A549 (cell line): ENCODE results near the gene MAPKAP1. TPM values are rescaled to one million over a fixed set of nuclear protein-coding genes. Genes with fewer than 3 reads are reported as not detected.

Experiments used
- ATAC-seq, 2 experiments: fragments of 200-7000 bp in 1 of 2; fragments of >200 bp in 1 of 2; cut with Nextera tagmentation in 1 of 2; cut with Tn5 transposase in 1 of 2; 3 replicates each; pipeline versions ENCODE4 v1.8.0 to v1.9.1; 2018 to 2020; ENCODE audit warnings: mild to moderate bottlenecking in 1 of 2, moderate library complexity in 1 of 2
- CTCF ChIA-PET: fragments of 300-600 bp; sonication (Branson Sonifier 250); formaldehyde crosslinking; extraction: SDS; loops from one replicate; lab custom pipeline; 2021; ENCODE audit warnings: antibody characterized with exemption, inconsistent platforms; lab: Yijun Ruan, JAX
- POLR2A ChIA-PET: fragments of 350-600 bp; formaldehyde crosslinking; extraction: SDS; loops from one replicate; lab custom pipeline; 2021; ENCODE audit warnings: antibody characterized with exemption, inconsistent platforms; lab: Yijun Ruan, JAX
- DNase-seq, 2 experiments: peaks; one replicate each; pipeline versions ENCODE4 v3.0.0 to v3.0.0-alpha.2; 2011 to 2016; ENCODE audit warnings: low read depth in 1 of 2, low spot score in 1 of 2
- FAIRE-seq: peaks from 2 replicates; lab custom pipeline; 2011; peaks lifted over from hg19 to GRCh38; lab: Jason Lieb, UNC
- H3K27ac ChIP-seq, 2 experiments: fragments of >200 bp; sonication (Bioruptor Twin); formaldehyde crosslinking; 3 replicates each; pipeline ENCODE4 v1.5.1; 2016 to 2017
- H3K4me1 ChIP-seq: fragments of >200 bp; sonication (Bioruptor Twin); formaldehyde crosslinking; 3 replicates; pipeline ENCODE4 v1.6.1; 2016
- H3K4me2 ChIP-seq: fragments of >200 bp; sonication (Bioruptor Twin); formaldehyde crosslinking; 3 replicates; pipeline ENCODE4 v1.6.1; 2016
- H3K4me3 ChIP-seq: fragments of >200 bp; sonication (Bioruptor Twin); formaldehyde crosslinking; 3 replicates; pipeline ENCODE4 v1.5.1; 2016
- H3K9me3 ChIP-seq: fragments of >200 bp; sonication (Bioruptor Twin); formaldehyde crosslinking; 3 replicates; pipeline ENCODE4 v1.6.1; 2016
- BCL3 ChIP-seq: fragments of >200 bp; sonication (Bioruptor Twin); formaldehyde crosslinking; IDR thresholded peaks from 3 replicates; pipeline ENCODE4 v1.6.1; 2016
- BHLHE40 ChIP-seq: IDR thresholded peaks from 2 replicates; pipeline ENCODE4 v1.6.1; 2012; ENCODE audit warnings: low read depth, low read length, inconsistent platforms
- CHD2 ChIP-seq: fragments of 150-350 bp; IDR thresholded peaks from 2 replicates; pipeline ENCODE4 v1.6.1; 2014; ENCODE audit warnings: low read length; ENCODE audit not compliant: partially characterized antibody
- E2F6 ChIP-seq: IDR thresholded peaks from 2 replicates; pipeline ENCODE4 v1.6.1; 2012; ENCODE audit warnings: low read depth, borderline replicate concordance
- EHF ChIP-seq: fragments of 250-450 bp; sonication (Bioruptor Pico); IDR thresholded peaks from 2 replicates; pipeline ENCODE4 v1.5.0; 2020; ENCODE audit warnings: mild to moderate bottlenecking
- EHMT2 ChIP-seq: fragments of 200-600 bp; sonication (generic); IDR thresholded peaks from 2 replicates; pipeline ENCODE4 v1.6.1; 2016; ENCODE audit warnings: antibody characterized with exemption, low read depth, mild to moderate bottlenecking, moderate library complexity
- EP300 ChIP-seq, 2 experiments: fragments of >200 bp; sonication (Bioruptor Twin); formaldehyde crosslinking; IDR thresholded peaks; 2 replicates in 1 of 2; 3 replicates in 1 of 2; pipeline ENCODE4 v1.6.1; 2016 to 2017
- ESRRA ChIP-seq: fragments of 150-350 bp; IDR thresholded peaks from 2 replicates; pipeline ENCODE4 v1.6.1; 2014; ENCODE audit warnings: mild to moderate bottlenecking, low read length, borderline replicate concordance
- FOSB ChIP-seq: fragments of 250-450 bp; sonication (Bioruptor Pico); IDR thresholded peaks from 2 replicates; pipeline ENCODE4 v1.5.0; 2020; ENCODE audit warnings: mild to moderate bottlenecking, moderate library complexity
- FOSL2 ChIP-seq, 2 experiments: fragments of 450-650 bp in 1 of 2; fragments of >200 bp in 1 of 2; sonication (Bioruptor Twin) in 1 of 2; formaldehyde crosslinking; IDR thresholded peaks; 2 replicates each; pipeline versions ENCODE4 v1.5.0 to v1.6.1; 2016 to 2020; ENCODE audit warnings: mild to moderate bottlenecking in 1 of 2, moderate library complexity in 1 of 2
- FOXS1 ChIP-seq: fragments of 250-450 bp; sonication (Bioruptor Pico); IDR thresholded peaks from 2 replicates; pipeline ENCODE4 v1.5.0; 2020; ENCODE audit warnings: mild to moderate bottlenecking, moderate library complexity
- GATA3 ChIP-seq: IDR thresholded peaks from 2 replicates; pipeline ENCODE4 v1.6.1; 2012; ENCODE audit warnings: borderline replicate concordance
- HDAC2 ChIP-seq: fragments of 200-600 bp; sonication (generic); IDR thresholded peaks from 2 replicates; pipeline ENCODE4 v1.6.1; 2016
- HOXA7 ChIP-seq: fragments of 250-450 bp; sonication (Bioruptor Pico); IDR thresholded peaks from 2 replicates; pipeline ENCODE4 v1.5.0; 2020; ENCODE audit warnings: mild to moderate bottlenecking, moderate library complexity
- HOXB13 ChIP-seq: fragments of 250-450 bp; sonication (Bioruptor Pico); IDR thresholded peaks from 2 replicates; pipeline ENCODE4 v1.5.0; 2020; ENCODE audit warnings: low read depth, mild to moderate bottlenecking, moderate library complexity
- JUN ChIP-seq, 2 experiments: fragments of >200 bp; sonication (Bioruptor Twin); formaldehyde crosslinking; IDR thresholded peaks; 2 replicates in 1 of 2; 3 replicates in 1 of 2; pipeline ENCODE4 v1.6.1; 2016 to 2017
- MAX ChIP-seq: IDR thresholded peaks from 2 replicates; pipeline ENCODE4 v1.6.1; 2012
- NPAS2 ChIP-seq: fragments of 250-450 bp; sonication (Bioruptor Pico); IDR thresholded peaks from 2 replicates; pipeline ENCODE4 v1.8.0; 2022; ENCODE audit warnings: mild to moderate bottlenecking, moderate library complexity, borderline replicate concordance
- PBX3 ChIP-seq: IDR thresholded peaks from 2 replicates; pipeline ENCODE4 v1.6.1; 2012
- POLR2A ChIP-seq: IDR thresholded peaks from 2 replicates; pipeline ENCODE4 v1.6.1; 2012; ENCODE audit warnings: mild to moderate bottlenecking, low read length
- RFX5 ChIP-seq: fragments of 450-650 bp; IDR thresholded peaks from 2 replicates; pipeline ENCODE4 v1.7.1; 2014; ENCODE audit warnings: antibody characterized with exemption, mild to moderate bottlenecking, moderate library complexity
- RNF2 ChIP-seq: fragments of 200-600 bp; sonication (generic); IDR thresholded peaks from 2 replicates; pipeline ENCODE4 v1.6.1; 2016; ENCODE audit warnings: low read depth, mild to moderate bottlenecking, antibody characterized with exemption, moderate library complexity, borderline replicate concordance
- SMC3 ChIP-seq: fragments of >200 bp; sonication (Bioruptor Twin); formaldehyde crosslinking; IDR thresholded peaks from 3 replicates; pipeline ENCODE4 v1.6.1; 2018; ENCODE audit warnings: inconsistent platforms
- USF2 ChIP-seq: fragments of 450-650 bp; IDR thresholded peaks from 2 replicates; pipeline ENCODE4 v1.6.1; 2014; ENCODE audit warnings: antibody characterized with exemption
- ZFP36 ChIP-seq: fragments of 450-650 bp; IDR thresholded peaks from 2 replicates; pipeline ENCODE4 v1.6.1; 2014; ENCODE audit warnings: borderline replicate concordance; ENCODE audit not compliant: partially characterized antibody
- WGBS: methylation state at CpG from one replicate; pipeline ENCODE4 v1.1.6; 2017; ENCODE audit errors: missing lambda C conversion rate; 5-methylcytosine and 5-hydroxymethylcytosine counted together
- polyA plus RNA-seq, 4 experiments: library from polyadenylated mRNA; depleted of rRNA in 3 of 4; stranded (reverse); fragments of >200 nt; fragmentation: RNase III in 1 of 4; extraction: RNeasy Plus Mini Kit Qiagen cat#74134 plus additional on column Dnase treatment in 1 of 4; gene quantifications; 2 replicates in 3 of 4; 3 replicates in 1 of 4; pipeline ENCODE4 v1.2.3, GENCODE V29; 2011 to 2017

The MAPKAP1 gene
- polyA plus RNA-seq, 2 of the 4 experiments (the other 2 are of a cell fraction): 49.9 to 119 TPM

GRCh38 chr9:125747765-125748445 is 40.9 kb upstream of the MAPKAP1 start (continued):
- peak; percentile 20; the same call in 1 of the 2 replicates for TF ChIP-seq E2F6
- no peak for TF ChIP-seq EP300 (IDR thresholded peaks at IDR 0.05)
- no peak for TF ChIP-seq ZFP36
- no peak for TF ChIP-seq HOXA7 (CRISPR knock-in tag)
- TF ChIP-seq RFX5: no peak

- CTCF ChIA-PET: no interaction called here
- peak in 1 of 2 experiments; percentile 17; a peak in 1 of 5 replicates for TF ChIP-seq JUN (IDR thresholded peaks at IDR 0.05)
- peak; percentile 41; the same call in 1 of the 2 replicates for TF ChIP-seq MAX
- TF ChIP-seq FOSB (CRISPR knock-in tag): no peak
- Histone ChIP-seq H3K4me1 (peaks cover 10% of the 10 kb centered on the region; the same call in 1 of the 3 replicates), H3K4me3 (peak within 1 kb of the TSS; percentile 74), H3K9me3 (no peaks in the 10 kb centered on the region), H3K27ac (peak within 1 kb of the TSS; percentile 87 to 97), H3K4me2 (peak within 1 kb of the TSS; percentile 84)
- POLR2A ChIA-PET: interaction anchor here (1.5 kb wide), 1 partner anchor 40 kb away, joined by 9 read pairs; the partner anchor contains the start of gene MAPKAP1
- peak; percentile 31 to 41 for DNase-seq
- 0% methylated on average over 21 of the region's 107 CpGs for WGBS
- ATAC-seq: peak in 1 of 2 experiments; percentile 27; a peak in 3 of 6 replicates
- FAIRE-seq: no peak
Measured at GRCh38 chr9:125747053-125747764, 40.2 kb upstream of the MAPKAP1 start, which contains the start of gene PBX3. TSS of gene PBX3 (plus strand) at chr9:125747373.

- FAIRE-seq (no peak), ATAC-seq (no peak; a peak in 2 of 6 replicates), DNase-seq (no peak)
- peak overlapping the region; percentile 87 to 97 for H3K27ac ChIP-seq
- TF ChIP-seq JUN (IDR thresholded peaks at IDR 0.05): no peak
- no peak for TF ChIP-seq BHLHE40
- no peak for TF ChIP-seq CHD2
- no peak for TF ChIP-seq HDAC2
- 0 out of 3 replicates have a peak, but pooled peaks have one; percentile 50 for TF ChIP-seq BCL3
- no peak for TF ChIP-seq FOSL2 (IDR thresholded peaks at IDR 0.05)
- TF ChIP-seq FOSL2 (CRISPR knock-in tag; IDR thresholded peaks at IDR 0.05): no peak
- no peak for TF ChIP-seq RNF2
- no peak for TF ChIP-seq ESRRA
- H3K4me3 ChIP-seq: peak overlapping the region; percentile 74
- peak overlapping the region; percentile 84; the same call in 2 of the 3 replicates for H3K4me2 ChIP-seq
- H3K9me3 ChIP-seq: no peaks in the 10 kb centered on the region
- peaks cover 10% of the 10 kb centered on the region; the same call in 1 of the 3 replicates for H3K4me1 ChIP-seq
- WGBS: no CpG with 5 or more reads among the region's 46 CpGs
- CTCF ChIA-PET: interaction anchor here (1.1 kb wide), 1 partner anchor 210 kb away, joined by 3 read pairs; no protein-coding TSS in a partner anchor
- POLR2A ChIA-PET: interaction anchor here (0.6 to 2.3 kb wide), 2 partner anchors 16 to 40 kb away, joined by 3 to 17 read pairs; partner anchors contain the start of gene MAPKAP1
Measured at GRCh38 chr9:125746774-125747052, 39.7 kb upstream of the MAPKAP1 start.

GRCh38 chr9:125746017-125746773 is 39.2 kb upstream of the MAPKAP1 start:
- ATAC-seq (peak; percentile 86 to 98), DNase-seq (peak; percentile 94 to 97), FAIRE-seq (no peak)
- WGBS: 4% methylated on average over 24 of the region's 79 CpGs
- peak overlapping the region; percentile 74 for H3K4me3 ChIP-seq
- no peaks in the 10 kb centered on the region for H3K9me3 ChIP-seq
- CTCF ChIA-PET: interaction anchor here (0.9 to 1.3 kb wide), 3 partner anchors 32 to 209 kb away, joined by 3 to 5 read pairs (median 4); partner anchors contain the start of gene MAPKAP1
- peak overlapping the region; percentile 87 to 97 for H3K27ac ChIP-seq
- peak overlapping the region; percentile 84 for H3K4me2 ChIP-seq
- peaks cover 10% of the 10 kb centered on the region; the same call in 1 of the 3 replicates for H3K4me1 ChIP-seq
- POLR2A ChIA-PET: interaction anchor here (0.6 to 2.3 kb wide), 2 partner anchors 15 to 39 kb away, joined by 3 to 17 read pairs; partner anchors contain the start of gene MAPKAP1
- no peak for TF ChIP-seq SMC3
- peak; percentile 53; the same call in 1 of the 2 replicates for TF ChIP-seq FOXS1 (CRISPR knock-in tag)
- TF ChIP-seq EHMT2: no peak
- peak; percentile 100 for TF ChIP-seq MAX
- TF ChIP-seq POLR2A: peak; percentile 58
- TF ChIP-seq USF2: peak; percentile 47; the same call in 1 of the 2 replicates
- peak; percentile 83 for TF ChIP-seq PBX3
- peak; percentile 93 for TF ChIP-seq HOXB13 (CRISPR knock-in tag)
- no peak for TF ChIP-seq NPAS2 (CRISPR knock-in tag)
- TF ChIP-seq GATA3: no peak; the same call in 1 of the 2 replicates
- peak; percentile 85 for TF ChIP-seq EHF (CRISPR knock-in tag)
